Hepatocyte (in vitro differentiated cells): ENCODE measurements around the gene NCAPD2. TPM values are rescaled to one million over a fixed set of nuclear protein-coding genes. Genes with fewer than 3 reads are reported as not detected.
"Not testable (repeated sequence)": the region's sequence is repeated elsewhere in the genome, so short reads cannot be mapped to it uniquely, and the experiment has no call there.

Source experiments
- DNase-seq: peaks from one replicate; pipeline ENCODE4 v3.0.0-alpha.2; 2016; ENCODE audit warnings: low spot score
- H2AFZ ChIP-seq: fragments of 200-600 bp; sonication (generic); 2 replicates; pipeline ENCODE4 v1.6.0; 2016; ENCODE audit warnings: antibody characterized with exemption, mild to moderate bottlenecking
- H3K27ac ChIP-seq: fragments of 200-600 bp; sonication (generic); 2 replicates; pipeline ENCODE4 v1.5.1; 2016; ENCODE audit warnings: mild to moderate bottlenecking
- H3K27me3 ChIP-seq: fragments of 200-600 bp; sonication (generic); 2 replicates; pipeline ENCODE4 v1.6.1; 2016
- H3K36me3 ChIP-seq: fragments of 200-600 bp; sonication (generic); replicated peaks from 2 replicates; pipeline ENCODE4 v1.5.1; 2016; ENCODE audit warnings: low read depth; ENCODE audit not compliant: insufficient read depth
- H3K4me1 ChIP-seq: fragments of 200-600 bp; sonication (generic); 2 replicates; pipeline ENCODE4 v1.5.1; 2016; ENCODE audit warnings: mild to moderate bottlenecking, moderate library complexity; ENCODE audit not compliant: insufficient read depth
- H3K4me2 ChIP-seq: fragments of 200-600 bp; sonication (generic); 2 replicates; pipeline ENCODE4 v1.6.0; 2016
- H3K4me3 ChIP-seq: fragments of 200-600 bp; sonication (generic); 2 replicates; pipeline ENCODE4 v1.5.1; 2016; ENCODE audit warnings: mild to moderate bottlenecking
- H3K79me2 ChIP-seq: fragments of 200-600 bp; sonication (generic); 2 replicates; pipeline ENCODE4 v1.6.0; 2017; ENCODE audit warnings: mild to moderate bottlenecking
- H3K9me2 ChIP-seq: fragments of 200-600 bp; sonication (generic); replicated peaks from 2 replicates; pipeline ENCODE4 v1.6.0; 2017; ENCODE audit warnings: mild to moderate bottlenecking; ENCODE audit not compliant: insufficient read depth
- H3K9me3 ChIP-seq: fragments of 200-600 bp; sonication (generic); 2 replicates; pipeline ENCODE4 v1.5.1; 2016; ENCODE audit warnings: low read depth, mild to moderate bottlenecking
- H4K20me1 ChIP-seq: fragments of 200-600 bp; sonication (generic); 2 replicates; pipeline ENCODE4 v1.6.0; 2016; ENCODE audit warnings: mild to moderate bottlenecking; ENCODE audit not compliant: insufficient read depth, poor library complexity, severe bottlenecking
- EZH2 ChIP-seq: fragments of 200-600 bp; sonication (generic); IDR thresholded peaks from 2 replicates; pipeline ENCODE4 v1.6.1; 2016; ENCODE audit warnings: antibody characterized with exemption, mild to moderate bottlenecking, borderline replicate concordance
- EZH2phosphoT487 ChIP-seq: fragments of 200-600 bp; sonication (generic); IDR thresholded peaks from one replicate; pipeline ENCODE4 v1.6.1; 2018; ENCODE audit warnings: antibody characterized with exemption, mild to moderate bottlenecking, low read depth, moderate library complexity; ENCODE audit not compliant: unreplicated experiment, severe bottlenecking
- WGBS: methylation state at CpG from one replicate; pipeline ENCODE4 v1.1.6; 2016; ENCODE audit warnings: low lambda C conversion rate; ENCODE audit errors: missing lambda C conversion rate; 5-methylcytosine and 5-hydroxymethylcytosine counted together
- polyA plus RNA-seq: library from polyadenylated mRNA; unstranded; fragments of >200 nt; fragmentation: Nextera tagmentation; extraction: Ambion mirVana; gene quantifications from 2 replicates; pipeline ENCODE4 v1.2.1, GENCODE V29; 2016
- total RNA-seq: library from RNA; depleted of rRNA; stranded (reverse); fragments of >200 nt; gene quantifications from 2 replicates; pipeline ENCODE4 v1.2.3, GENCODE V29; 2014
- TF ChIP-seq, protein P1 (sequence below): fragments of 200-600 bp; sonication (generic); IDR thresholded peaks from 2 replicates; pipeline ENCODE4 v1.5.1; 2016; ENCODE audit warnings: antibody characterized with exemption, mild to moderate bottlenecking; ENCODE audit not compliant: poor library complexity

The NCAPD2 gene
- total and polyA plus RNA-seq, 2 experiments from 2014 or later: 13.7 to 26.7 TPM

DNA sequence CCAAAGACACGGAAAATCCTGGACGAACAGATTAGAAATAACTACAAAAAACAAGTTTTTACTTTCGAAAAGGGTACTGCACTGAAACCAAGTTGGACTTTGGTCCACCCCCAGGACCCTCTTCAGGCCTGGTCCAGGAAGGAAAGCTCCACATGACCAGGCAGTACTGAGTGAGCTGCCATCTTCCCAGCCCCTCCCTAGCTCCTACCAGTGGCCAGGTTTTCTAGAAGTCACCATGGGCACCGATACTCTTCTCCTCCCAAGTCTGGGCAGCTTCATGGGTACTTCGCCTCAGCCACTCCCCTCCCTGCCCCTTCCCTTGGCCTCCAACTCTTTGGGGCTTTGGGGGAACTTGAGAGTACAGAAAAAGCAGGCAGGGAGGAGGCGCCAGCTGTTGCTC, 30.0 kb upstream of the NCAPD2 start:
- no peak for TF ChIP-seq EZH2
- no peak for DNase-seq
- Histone ChIP-seq H3K4me3 (no peak overlapping the region), H4K20me1 (no peaks in the 10 kb centered on the region), H2AFZ (no peak overlapping the region), H3K36me3 (no peaks in the 10 kb centered on the region), H3K79me2 (peaks cover 3% of the 10 kb centered on the region), H3K9me3 (no peaks in the 10 kb centered on the region), H3K27ac (no peak overlapping the region), H3K27me3 (no peaks in the 10 kb centered on the region), H3K9me2 (no peaks in the 10 kb centered on the region), H3K4me1 (no peaks in the 10 kb centered on the region), H3K4me2 (no peak overlapping the region)
- WGBS: 94% methylated on average over 6 of the region's 6 CpGs

GRCh38 chr12:6464531-6464930, 29.4 kb upstream of the NCAPD2 start:
- Histone ChIP-seq H4K20me1 (no peaks in the 10 kb centered on the region), H3K4me2 (no peak overlapping the region), H3K9me3 (no peaks in the 10 kb centered on the region), H3K4me3 (no peak overlapping the region), H3K36me3 (no peaks in the 10 kb centered on the region), H3K9me2 (no peaks in the 10 kb centered on the region), H3K4me1 (peaks cover 2% of the 10 kb centered on the region), H3K27ac (no peak overlapping the region), H2AFZ (no peak overlapping the region), H3K79me2 (peaks cover 9% of the 10 kb centered on the region), H3K27me3 (no peaks in the 10 kb centered on the region)
- TF ChIP-seq, protein P1, sequence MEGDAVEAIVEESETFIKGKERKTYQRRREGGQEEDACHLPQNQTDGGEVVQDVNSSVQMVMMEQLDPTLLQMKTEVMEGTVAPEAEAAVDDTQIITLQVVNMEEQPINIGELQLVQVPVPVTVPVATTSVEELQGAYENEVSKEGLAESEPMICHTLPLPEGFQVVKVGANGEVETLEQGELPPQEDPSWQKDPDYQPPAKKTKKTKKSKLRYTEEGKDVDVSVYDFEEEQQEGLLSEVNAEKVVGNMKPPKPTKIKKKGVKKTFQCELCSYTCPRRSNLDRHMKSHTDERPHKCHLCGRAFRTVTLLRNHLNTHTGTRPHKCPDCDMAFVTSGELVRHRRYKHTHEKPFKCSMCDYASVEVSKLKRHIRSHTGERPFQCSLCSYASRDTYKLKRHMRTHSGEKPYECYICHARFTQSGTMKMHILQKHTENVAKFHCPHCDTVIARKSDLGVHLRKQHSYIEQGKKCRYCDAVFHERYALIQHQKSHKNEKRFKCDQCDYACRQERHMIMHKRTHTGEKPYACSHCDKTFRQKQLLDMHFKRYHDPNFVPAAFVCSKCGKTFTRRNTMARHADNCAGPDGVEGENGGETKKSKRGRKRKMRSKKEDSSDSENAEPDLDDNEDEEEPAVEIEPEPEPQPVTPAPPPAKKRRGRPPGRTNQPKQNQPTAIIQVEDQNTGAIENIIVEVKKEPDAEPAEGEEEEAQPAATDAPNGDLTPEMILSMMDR: no peak
- TF ChIP-seq EZH2 (no peak), EZH2phosphoT487 (no peak)
- 85% methylated on average over 8 of the region's 8 CpGs for WGBS
- no peak for DNase-seq

GRCh38 chr12:6465467-6466183, 28.3 kb upstream of the NCAPD2 start:
- WGBS: 52% methylated on average over 6 of the region's 6 CpGs
- no peak for TF ChIP-seq EZH2
- TF ChIP-seq, protein P1: peak; percentile 79
- Histone ChIP-seq H3K36me3 (no peaks in the 10 kb centered on the region), H3K4me2 (no peak overlapping the region), H2AFZ (no peak overlapping the region), H3K4me3 (no peak overlapping the region), H3K9me3 (no peaks in the 10 kb centered on the region), H3K79me2 (peaks cover 13% of the 10 kb centered on the region), H3K27ac (no peak overlapping the region), H3K4me1 (peaks cover 7% of the 10 kb centered on the region), H3K9me2 (no peaks in the 10 kb centered on the region), H3K27me3 (no peaks in the 10 kb centered on the region), H4K20me1 (no peaks in the 10 kb centered on the region)
- DNase-seq: peak; percentile 82

- Histone ChIP-seq H3K9me3 (no peaks in the 10 kb centered on the region), H3K4me3 (no peak overlapping the region)
- TF ChIP-seq EZH2phosphoT487: no peak
- TF ChIP-seq EZH2: no peak
These were observed 27.7 kb upstream of the NCAPD2 start for GRCh38 chr12:6466184-6466573.

GRCh38 chr12:6466751-6467150, 27.2 kb upstream of the NCAPD2 start:
- WGBS: 94% methylated on average over 4 of the region's 4 CpGs
- not testable (repeated sequence) for H3K27ac ChIP-seq, H3K36me3 ChIP-seq, H3K4me3 ChIP-seq, H2AFZ ChIP-seq, H3K4me2 ChIP-seq, DNase-seq, H3K27me3 ChIP-seq, H3K9me2 ChIP-seq, H3K9me3 ChIP-seq, H3K4me1 ChIP-seq, H4K20me1 ChIP-seq
- peaks cover 13% of the 10 kb centered on the region for H3K79me2 ChIP-seq

More at GRCh38 chr12:6466184-6466573, 27.7 kb upstream of the NCAPD2 start:
- Histone ChIP-seq H3K27me3 (no peaks in the 10 kb centered on the region), H3K79me2 (peaks cover 13% of the 10 kb centered on the region), H2AFZ (no peak overlapping the region), H3K4me2 (no peak overlapping the region), H3K27ac (no peak overlapping the region), H4K20me1 (no peaks in the 10 kb centered on the region), H3K36me3 (no peaks in the 10 kb centered on the region), H3K9me2 (no peaks in the 10 kb centered on the region), H3K4me1 (peaks cover 7% of the 10 kb centered on the region)
- WGBS: 93% methylated on average over 5 of the region's 5 CpGs
- DNase-seq: no peak

DNA sequence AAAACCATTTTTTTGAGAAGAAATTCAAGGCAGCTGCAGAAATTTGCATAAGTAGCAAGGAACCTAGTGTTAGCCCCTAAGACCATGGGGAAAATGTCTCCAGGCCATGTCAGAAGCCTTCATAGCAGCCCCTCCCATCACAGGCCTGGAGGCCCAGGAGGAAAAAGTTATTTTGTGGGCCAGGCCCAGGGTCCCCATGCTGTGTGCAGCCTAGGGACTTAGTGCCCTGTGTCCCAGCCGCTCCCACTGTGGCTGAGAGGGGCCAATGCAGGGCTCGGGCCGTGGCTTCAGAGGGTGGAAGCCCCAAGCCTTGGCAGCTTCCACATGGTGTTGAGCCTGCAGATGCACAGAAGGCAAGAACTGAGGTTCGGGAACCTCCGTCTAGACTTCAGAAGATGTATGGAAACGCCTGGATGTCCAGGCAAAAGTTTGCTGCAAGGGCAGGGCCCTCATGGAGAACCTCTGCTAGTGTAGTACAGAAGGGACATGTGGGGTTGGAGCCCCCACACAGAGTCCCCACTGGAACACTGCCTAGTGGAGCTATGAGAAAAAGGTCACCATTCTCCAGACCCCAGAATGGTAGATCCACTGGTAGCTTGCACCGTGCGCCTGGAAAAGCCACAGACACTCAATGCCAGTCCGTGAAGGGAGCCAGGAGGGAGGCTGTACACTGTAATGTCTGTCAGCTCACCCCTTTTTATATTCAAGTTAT, 26.2 kb upstream of the NCAPD2 start:
- H3K9me2 ChIP-seq, H2AFZ ChIP-seq, H3K27ac ChIP-seq, H3K4me3 ChIP-seq, DNase-seq, H3K27me3 ChIP-seq, H3K36me3 ChIP-seq, H3K4me1 ChIP-seq, H4K20me1 ChIP-seq, H3K9me3 ChIP-seq, H3K4me2 ChIP-seq: not testable (repeated sequence)
- peaks cover 13% of the 10 kb centered on the region for H3K79me2 ChIP-seq
- 95% methylated on average over 9 of the region's 9 CpGs for WGBS
